ENCODE measurements around the gene CEBPE. TPM values are rescaled to one million over a fixed set of nuclear protein-coding genes. Genes with fewer than 3 reads are reported as not detected.
A peak's percentile ranks its signal among the peaks of the same experiment; 100 is the strongest.

CEBPE gene
- total RNA-seq, 1 donor from 2014 or later = not detected

DNA sequence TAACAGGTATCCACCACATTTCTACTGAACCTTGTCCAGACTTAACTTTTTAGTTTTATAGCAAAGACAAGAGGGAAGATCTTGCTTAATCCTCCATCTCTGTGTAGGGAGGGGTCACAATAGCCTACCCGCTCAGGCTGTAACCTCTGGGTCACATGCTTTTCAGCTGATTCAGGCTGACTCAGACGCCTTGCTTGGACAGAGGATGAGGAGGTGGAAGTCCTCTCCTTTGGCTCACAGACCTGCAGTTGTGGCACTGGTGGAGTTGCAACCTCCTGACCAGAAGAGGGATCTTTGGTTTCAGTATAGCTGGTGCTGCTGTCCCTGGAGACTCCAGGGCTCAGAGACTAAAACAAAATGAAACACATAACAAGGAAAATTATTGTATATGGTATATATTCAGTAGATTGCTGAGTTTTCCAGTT is 40.4 kb downstream of the CEBPE start:
- intact Hi-C loops (cut with micrococcal nuclease) = no loop called here
- no peak for DNase-seq
- H3K27ac ChIP-seq (replicated peaks) = peak overlapping the region; percentile 52
- peaks cover 99% of the 10 kb centered on the region for H3K36me3 ChIP-seq
- peaks cover 30% of the 10 kb centered on the region for H3K4me1 ChIP-seq
- H3K4me3 ChIP-seq = no peak overlapping the region
- no peaks in the 10 kb centered on the region for H3K27me3 ChIP-seq (ENCODE audit: low read depth)
- no peaks in the 10 kb centered on the region for H3K9me3 ChIP-seq (replicated peaks)
- TF ChIP-seq, protein P1, sequence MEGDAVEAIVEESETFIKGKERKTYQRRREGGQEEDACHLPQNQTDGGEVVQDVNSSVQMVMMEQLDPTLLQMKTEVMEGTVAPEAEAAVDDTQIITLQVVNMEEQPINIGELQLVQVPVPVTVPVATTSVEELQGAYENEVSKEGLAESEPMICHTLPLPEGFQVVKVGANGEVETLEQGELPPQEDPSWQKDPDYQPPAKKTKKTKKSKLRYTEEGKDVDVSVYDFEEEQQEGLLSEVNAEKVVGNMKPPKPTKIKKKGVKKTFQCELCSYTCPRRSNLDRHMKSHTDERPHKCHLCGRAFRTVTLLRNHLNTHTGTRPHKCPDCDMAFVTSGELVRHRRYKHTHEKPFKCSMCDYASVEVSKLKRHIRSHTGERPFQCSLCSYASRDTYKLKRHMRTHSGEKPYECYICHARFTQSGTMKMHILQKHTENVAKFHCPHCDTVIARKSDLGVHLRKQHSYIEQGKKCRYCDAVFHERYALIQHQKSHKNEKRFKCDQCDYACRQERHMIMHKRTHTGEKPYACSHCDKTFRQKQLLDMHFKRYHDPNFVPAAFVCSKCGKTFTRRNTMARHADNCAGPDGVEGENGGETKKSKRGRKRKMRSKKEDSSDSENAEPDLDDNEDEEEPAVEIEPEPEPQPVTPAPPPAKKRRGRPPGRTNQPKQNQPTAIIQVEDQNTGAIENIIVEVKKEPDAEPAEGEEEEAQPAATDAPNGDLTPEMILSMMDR (IDR thresholded peaks at IDR 0.05; ENCODE audit: borderline replicate concordance) = no peak

DNA sequence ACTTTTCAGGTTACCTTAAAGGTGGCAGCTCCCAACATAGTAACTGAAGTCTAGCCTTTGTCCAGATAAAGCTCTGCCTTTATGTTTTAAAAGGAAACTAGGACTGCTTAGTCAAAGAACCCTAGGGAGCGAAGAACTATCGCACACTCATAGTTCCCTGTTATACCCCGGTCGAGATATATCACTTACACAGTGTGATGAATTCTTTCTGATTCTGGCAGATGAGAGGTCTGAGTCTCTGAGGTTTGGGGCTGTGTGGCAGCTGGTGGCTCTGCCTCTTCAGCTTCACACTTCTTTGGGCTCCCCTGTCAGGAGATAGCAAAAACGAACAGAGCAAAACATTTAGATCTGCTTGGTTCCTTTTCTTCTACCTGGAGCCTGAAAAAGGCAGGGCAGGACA is 41.1 kb downstream of the CEBPE start:
- Histone ChIP-seq H3K4me3 (no peak overlapping the region), H3K9me3 (replicated peaks) (no peaks in the 10 kb centered on the region), H3K36me3 (peaks cover 99% of the 10 kb centered on the region), H3K4me1 (peaks cover 36% of the 10 kb centered on the region), H3K27me3 (ENCODE audit: low read depth) (no peaks in the 10 kb centered on the region), H3K27ac (replicated peaks) (peak overlapping the region; percentile 52)
- DNase-seq = no peak
- intact Hi-C loops (cut with micrococcal nuclease) = no loop called here
- TF ChIP-seq, protein P1 (IDR thresholded peaks at IDR 0.05; ENCODE audit: borderline replicate concordance) = no peak

DNA sequence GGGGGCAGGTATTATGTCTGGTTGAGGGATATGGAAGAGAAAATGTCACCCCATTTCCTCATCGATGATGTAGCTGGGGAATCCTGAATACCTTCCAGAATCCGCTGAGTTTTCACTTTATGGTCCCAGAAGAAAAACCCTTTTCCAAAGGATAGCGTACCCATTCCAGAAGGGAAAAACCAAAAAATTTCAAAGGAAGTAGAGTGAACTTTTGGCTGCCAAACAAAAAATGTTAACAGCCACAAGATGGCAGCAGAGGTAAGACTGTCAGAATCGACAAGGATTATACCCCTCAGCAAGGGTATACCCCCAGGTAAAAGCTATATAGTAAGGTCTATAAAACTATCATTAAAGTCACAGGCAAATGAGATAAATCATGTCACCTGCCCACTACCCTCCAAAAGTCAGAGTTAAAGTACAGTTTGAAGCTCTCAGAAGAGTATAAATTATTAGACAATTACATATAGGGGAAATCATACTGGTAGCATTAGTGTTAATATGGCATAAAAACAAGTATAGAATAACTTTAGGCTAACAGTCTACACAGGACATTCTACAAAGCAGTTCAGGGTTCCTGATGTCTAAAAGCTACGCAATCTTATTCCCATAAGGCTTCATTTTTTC is 42.2 kb downstream of the CEBPE start:
- intact Hi-C loops (cut with micrococcal nuclease) = no loop called here
- Histone ChIP-seq H3K4me1 (peaks cover 46% of the 10 kb centered on the region), H3K4me3 (no peak overlapping the region), H3K27ac (replicated peaks) (no peak overlapping the region), H3K9me3 (replicated peaks) (no peaks in the 10 kb centered on the region), H3K36me3 (peaks cover 97% of the 10 kb centered on the region), H3K27me3 (ENCODE audit: low read depth) (no peaks in the 10 kb centered on the region)
- DNase-seq = no peak
- TF ChIP-seq, protein P1 (IDR thresholded peaks at IDR 0.05; ENCODE audit: borderline replicate concordance) = peak; percentile 71

DNA sequence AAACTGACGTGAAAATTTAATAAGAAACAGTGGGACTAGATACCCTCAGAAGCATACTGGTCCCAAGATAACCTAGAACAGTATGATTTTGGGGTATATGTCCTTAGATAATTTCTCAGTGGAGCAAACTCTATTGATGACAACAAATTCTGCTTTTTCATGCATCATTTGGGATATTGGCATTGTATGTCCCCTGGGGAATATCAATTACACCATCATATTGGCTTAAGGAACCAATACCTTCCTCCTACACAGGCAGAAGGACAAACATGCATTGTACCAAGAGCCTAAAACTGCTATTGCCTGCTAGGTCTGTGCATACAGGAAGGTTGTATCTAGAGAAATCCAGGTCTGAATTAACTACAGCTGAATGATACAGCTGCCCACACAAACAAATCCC is 44.1 kb downstream of the CEBPE start:
- peaks cover 77% of the 10 kb centered on the region for H3K36me3 ChIP-seq
- intact Hi-C loops (cut with micrococcal nuclease) = no loop called here
- no peaks in the 10 kb centered on the region for H3K27me3 ChIP-seq (ENCODE audit: low read depth)
- H3K4me3 ChIP-seq = no peak overlapping the region
- TF ChIP-seq, protein P1 (IDR thresholded peaks at IDR 0.05; ENCODE audit: borderline replicate concordance) = no peak
- H3K9me3 ChIP-seq (replicated peaks) = no peaks in the 10 kb centered on the region
- H3K27ac ChIP-seq (replicated peaks) = no peak overlapping the region
- no peak for DNase-seq
- peaks cover 63% of the 10 kb centered on the region for H3K4me1 ChIP-seq

DNA sequence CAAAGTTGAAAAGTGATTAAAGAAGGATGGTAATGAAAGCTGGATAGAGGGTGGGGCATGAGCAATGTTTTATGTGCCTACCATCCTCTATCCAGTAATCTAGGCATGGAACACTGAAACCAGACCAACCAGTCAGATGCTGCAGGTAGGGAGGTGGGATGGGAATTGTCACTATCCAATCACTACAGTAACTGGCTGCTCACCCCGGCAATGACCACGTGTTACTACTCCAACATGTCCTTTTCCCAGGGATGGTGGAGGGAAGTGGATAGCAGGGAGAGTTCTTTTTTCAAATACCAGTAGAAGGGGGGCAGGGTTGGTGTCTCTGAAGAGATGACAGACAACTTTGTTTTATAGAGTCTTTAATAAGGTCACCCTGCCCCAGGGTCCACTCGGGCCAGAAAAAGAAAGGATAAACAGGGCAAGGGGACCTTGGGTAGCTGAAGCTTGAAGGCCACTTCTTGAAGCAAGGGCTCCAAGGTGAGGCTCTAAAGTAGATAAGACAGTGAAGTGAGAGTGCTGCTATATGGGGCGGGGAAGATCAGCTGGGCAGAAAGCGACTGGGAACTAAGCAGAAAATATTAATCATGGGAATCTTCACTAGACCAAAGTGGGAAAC is 47.0 kb downstream of the CEBPE start:
- TF ChIP-seq, protein P1 (IDR thresholded peaks at IDR 0.05; ENCODE audit: borderline replicate concordance) = no peak
- peaks cover 66% of the 10 kb centered on the region for H3K36me3 ChIP-seq
- H3K27ac ChIP-seq (replicated peaks) = peak overlapping the region; percentile 81
- no peaks in the 10 kb centered on the region for H3K9me3 ChIP-seq (replicated peaks)
- H3K4me1 ChIP-seq = peaks cover 59% of the 10 kb centered on the region
- peak overlapping the region; percentile 70 for H3K4me3 ChIP-seq
- H3K27me3 ChIP-seq (ENCODE audit: low read depth) = no peaks in the 10 kb centered on the region
- DNase-seq = no peak
- intact Hi-C loops (cut with micrococcal nuclease) = no loop called here
